Fibroblast of peridontal ligament (primary cell): ENCODE data around the gene C19orf38.
A peak's percentile ranks its signal among the peaks of the same experiment; 100 is the strongest.

Experiments
- DNase-seq: peaks from one replicate; pipeline ENCODE4 v3.0.0-alpha.2; 2010; ENCODE audit errors: extremely low read depth

C19orf38 gene

DNA sequence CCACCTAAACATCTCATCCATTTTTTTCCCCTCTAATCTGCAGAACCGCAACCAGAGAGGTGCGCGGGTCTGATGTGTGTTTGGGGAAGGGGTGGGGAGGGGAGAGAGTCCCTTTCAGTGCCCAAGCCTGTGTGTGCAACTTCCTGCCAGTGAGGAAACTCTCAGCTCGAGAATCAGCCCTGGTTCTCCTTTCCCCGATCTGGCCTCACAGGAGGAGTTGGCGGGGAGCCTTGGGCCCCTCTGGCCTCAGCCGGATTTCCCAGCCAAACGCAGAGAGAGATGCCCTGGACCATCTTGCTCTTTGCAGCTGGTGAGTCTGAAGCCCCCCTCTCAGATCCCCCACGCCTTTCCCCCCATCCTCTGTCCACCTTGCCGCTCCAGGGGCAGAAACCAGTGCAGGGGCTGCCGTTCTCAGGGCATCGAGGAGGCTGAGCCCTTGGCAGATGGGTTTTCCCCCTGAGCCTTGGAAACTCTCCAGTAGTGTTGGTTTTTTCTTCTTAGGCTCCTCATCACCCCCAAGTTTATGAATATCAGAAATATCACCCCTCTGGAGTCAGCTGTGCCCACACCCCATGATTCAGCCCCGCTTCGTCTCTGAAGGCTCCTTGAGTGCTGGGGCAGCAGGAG lies at the start of gene C19orf38:
TSS of gene C19orf38 (plus strand) at position 186 of the 627 bp plus-strand sequence. CDS start at position 280, 94 bp downstream.
- no peak for DNase-seq

DNA sequence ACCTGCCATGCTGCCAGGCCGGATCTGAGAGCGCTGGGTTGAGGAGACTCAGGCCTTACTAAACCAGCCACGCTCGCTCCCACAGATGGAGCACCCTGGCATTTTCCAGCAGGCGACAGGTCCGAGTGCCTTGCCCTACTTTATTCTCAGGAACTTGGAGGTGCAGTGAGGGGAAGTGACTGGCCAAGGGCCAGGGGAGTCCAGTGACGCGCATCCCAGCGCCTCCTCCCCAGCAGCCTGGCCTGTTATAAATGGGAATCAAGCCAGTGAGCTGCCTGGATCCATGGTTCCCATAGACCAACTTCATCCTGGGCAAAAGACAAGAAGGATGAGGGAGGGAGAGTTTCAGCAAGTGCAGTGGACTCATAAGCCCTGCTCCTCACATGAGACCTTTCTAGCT lies 47.7 kb upstream of the C19orf38 start:
- no peak for DNase-seq

DNA sequence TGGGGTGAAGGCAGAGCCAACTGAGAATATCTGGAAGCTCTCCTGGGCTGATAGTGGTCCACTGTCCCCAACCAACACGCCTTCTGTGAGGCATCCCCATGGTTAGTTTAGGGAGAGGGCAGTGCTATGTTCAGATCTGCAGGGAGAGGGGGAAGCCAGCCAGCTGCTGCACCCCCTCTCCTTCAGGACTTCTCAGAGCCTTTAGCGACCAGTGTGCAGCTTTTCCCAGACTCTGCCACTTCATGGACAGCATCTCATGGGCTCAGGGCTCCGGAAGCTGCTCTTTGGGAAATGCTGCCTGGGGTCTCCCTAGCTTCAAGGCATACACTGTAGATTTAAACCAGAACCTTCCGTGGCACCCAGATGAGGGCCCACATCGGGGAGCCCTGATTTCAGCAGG lies 45.7 kb upstream of the C19orf38 start:
- DNase-seq, result no peak

DNA sequence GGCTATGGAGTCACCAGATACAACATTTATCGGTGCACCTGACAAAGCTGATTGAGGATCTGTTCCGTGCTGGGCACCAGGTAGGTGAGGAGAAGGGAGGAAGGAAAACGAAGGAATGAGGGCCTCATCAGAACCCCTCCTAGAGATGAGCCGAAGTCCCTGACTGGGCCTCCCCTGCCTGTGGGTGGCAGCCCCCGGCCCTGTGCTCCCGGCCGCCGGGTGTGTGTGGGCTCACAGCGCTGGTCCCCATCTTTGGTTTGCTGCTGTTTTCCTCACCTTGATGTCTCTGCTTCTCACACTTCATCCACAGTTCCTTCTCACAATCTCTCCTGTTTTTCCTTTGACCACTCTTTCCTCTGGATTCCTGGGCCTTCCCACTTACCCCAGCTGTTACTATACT lies 45.0 kb upstream of the C19orf38 start:
- DNase-seq, result no peak

DNA sequence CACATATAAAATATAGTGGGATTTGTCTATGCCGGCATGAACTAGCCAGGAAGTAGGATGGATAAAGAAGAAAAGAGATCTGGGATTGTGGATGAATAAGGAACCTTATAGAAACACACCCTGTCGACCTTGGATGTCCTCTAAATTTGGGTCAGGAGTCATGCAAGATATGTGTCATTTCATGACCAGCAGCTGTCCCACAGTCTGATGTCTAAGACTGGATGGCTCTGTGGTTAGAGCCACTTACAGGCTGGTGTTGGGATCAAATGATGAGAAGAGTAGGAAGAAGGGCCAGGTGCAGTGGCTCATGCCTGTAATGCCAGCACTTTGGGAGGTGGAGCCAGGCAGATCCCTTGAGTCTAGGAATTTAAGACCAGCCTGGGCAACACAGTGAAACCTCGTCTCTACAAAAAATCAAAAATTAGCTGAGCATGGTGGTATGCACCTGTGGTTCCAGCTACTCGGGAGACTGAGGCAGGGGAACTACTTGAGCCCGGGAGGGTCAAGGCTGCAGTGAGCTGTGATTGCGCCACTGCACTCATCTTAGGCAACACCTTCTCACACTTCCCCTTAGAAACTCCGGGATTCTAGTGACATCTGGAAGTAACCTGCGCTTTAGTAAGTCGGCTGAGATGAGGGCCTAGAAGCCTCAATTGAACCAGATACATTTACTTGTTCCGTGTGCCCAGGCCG lies 43.0 kb upstream of the C19orf38 start:
- no peak for DNase-seq

DNA sequence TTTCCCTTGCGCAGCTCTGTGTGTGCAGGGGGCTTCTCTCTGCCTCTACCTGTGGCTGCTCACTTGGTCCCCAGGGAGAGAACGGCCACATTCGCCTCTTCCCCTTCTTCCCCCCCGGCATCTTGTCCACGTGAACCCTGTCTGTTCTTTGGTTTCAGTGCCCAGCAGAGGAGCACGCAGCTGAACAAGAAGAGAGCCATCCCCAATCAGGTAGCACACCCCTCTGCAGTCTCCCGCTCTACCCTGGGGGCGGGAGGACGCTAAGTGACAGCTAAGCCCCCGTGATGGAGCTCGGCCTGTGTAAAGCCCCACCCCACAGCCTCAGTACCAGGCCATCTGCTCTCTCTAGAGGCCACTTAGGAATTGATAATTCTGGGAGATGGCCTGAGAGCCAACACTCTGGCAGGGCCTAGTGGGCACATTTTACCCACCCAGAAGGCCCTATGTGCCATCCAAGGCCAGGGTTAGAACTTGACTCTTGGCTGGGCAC lies 42.4 kb upstream of the C19orf38 start:
- no peak for DNase-seq

GRCh38 chr19:10808937-10809649 lies 39.1 kb upstream of the C19orf38 start:
- DNase-seq, result peak; percentile 36

DNA sequence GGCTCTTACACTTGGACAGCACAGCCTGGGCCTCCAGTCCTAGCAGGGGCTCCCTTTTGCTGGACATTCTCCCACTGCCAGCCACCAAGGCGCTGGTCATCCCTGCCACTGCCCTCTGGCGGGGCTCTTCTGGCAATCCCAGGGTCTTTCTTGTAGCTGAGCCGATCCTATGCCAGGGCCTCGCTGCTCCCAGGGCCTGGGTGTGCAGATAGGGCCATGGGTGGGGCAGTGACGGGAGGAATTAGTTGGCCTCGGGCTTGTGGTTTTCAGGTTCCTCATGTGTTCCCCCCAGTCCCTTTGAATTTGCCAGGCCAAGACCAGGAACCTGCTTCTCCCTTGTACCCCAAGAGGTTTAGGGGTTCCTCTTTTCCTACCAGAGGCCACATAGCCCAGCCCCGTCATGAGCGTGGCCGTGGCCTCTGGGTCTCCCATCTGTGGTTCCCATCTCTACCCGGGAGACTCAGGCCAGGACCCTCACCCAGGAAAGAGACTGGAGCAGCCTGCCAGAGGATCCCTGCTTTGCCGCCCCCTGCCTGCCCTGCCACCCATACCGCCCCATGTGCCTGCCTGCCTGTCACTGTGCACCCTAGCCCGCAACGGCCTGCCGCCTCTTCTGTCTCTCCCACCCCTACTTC lies 38.4 kb upstream of the C19orf38 start:
- no peak for DNase-seq

GRCh38 chr19:10811391-10812111 lies 36.7 kb upstream of the C19orf38 start:
- DNase-seq, result no peak

- no peak for DNase-seq
These were observed 36.0 kb upstream of the C19orf38 start for GRCh38 chr19:10812196-10812595.

GRCh38 chr19:10812902-10813404 lies 35.3 kb upstream of the C19orf38 start:
- peak; percentile 92 for DNase-seq

DNA sequence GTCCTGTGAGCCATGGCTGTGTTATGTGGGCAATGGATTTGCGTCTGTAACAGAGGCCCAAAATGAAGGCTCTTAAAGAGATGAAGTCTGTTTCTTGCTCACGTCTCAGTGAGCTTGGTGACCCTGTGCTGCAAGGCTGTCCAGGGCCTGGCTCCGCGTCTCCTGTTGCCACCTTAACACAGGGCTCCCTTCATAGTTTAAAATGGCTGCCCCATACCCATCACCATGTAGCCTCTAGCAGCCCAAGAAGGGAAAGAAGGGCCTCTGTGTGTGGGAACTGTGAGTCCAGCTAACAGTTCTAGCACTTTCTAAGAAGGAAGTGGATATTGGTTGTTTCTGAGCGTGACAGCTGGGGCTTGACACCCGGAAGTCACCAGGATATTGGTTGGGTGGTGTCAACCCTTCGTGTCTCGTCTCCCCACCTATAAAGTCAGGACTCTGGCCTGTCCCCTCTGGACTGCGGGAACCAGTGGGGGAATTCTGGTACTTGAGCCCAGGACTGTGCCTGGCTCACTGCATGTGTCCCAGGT lies 33.1 kb upstream of the C19orf38 start:
- DNase-seq, result no peak

DNA sequence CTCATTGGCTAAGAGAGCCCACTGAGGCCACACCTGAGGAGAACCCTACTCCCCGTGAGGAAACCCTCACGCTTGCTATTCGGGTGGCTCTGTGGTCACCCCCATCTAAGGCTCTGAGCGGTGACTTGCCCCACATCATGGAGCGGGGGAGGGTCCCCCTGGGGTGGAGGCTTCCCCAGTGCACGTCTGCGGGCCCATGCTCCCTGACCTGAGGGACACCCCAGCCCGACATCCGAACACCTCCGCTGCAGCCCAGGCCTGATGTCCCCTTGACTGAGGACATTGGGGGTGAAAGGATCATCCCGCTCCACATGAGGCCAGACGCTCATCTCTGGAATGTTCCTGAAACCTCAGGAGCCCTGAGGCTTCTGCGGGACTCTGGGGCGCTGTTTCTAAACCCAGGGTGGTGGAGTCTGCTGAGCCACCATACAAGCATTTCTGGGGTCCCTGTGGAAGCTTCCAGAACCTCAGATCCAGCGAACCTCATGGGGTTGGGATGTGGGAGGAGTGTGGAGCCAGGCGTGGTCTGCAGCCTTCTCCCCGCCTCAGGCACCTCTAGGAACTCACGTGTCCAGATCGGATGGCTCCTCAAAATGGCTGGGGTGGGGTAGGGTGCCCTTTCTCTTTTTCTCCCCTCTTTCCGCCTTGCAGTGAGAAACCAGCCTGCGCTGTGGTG lies 32.1 kb upstream of the C19orf38 start:
- peak; percentile 64 for DNase-seq

DNA sequence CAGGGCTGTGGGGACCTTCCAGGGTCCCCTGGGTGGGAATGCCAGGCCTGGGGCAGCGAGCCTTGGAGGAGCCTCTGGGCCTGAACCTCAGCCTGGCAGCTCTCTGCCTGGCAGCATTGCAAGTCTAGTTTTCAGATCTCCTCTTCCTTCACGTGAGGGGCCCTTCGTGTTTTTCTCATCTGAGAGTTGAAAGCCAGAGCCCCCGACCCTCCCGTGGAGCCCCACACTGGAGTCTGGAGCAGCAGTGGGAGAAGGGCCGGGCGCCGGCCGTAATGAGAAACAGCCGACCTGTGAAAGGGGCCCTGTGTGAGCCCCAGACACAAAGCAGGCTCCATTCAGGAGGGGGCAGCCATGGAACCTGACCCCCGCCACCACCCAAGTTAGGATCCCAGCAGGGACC lies 31.5 kb upstream of the C19orf38 start:
- no peak for DNase-seq

DNA sequence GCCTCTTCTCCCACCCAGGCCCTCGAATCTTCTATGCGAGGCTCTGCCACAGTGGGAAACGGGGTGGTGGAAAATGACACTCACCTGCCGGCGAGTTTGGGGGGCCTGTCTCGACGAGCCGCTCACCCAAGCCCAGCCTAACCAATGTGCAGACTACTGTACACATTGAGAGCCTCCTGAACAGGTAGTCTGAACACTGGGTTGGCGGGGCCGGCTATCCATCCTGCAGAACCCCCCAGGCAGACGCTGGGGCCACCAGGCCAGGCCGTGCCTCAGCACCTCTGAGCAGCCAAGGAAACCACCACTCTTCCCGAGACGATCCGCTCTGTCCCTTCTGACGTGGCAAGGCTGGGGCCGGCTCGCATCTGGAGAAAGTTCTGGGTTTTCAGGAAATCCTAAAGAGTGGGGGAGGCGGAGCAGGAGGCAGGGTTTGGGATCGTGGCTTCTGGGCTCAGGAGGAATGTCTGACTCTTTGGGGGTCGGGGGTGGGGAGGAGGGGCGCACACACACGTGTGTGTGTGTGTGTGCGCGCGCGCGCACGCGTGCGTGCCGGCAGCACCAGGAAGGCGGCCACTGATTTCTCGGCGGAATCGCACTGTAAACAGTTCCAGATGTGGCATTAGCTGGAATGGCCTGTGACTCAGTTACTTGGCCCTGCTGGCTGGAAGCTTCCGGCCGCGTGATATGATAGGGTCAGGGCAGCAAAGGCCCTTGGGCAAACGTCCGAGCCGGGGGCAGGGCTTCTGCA lies 30.8 kb upstream of the C19orf38 start:
- DNase-seq, result peak; percentile 99

- no peak for DNase-seq
These were observed 29.7 kb upstream of the C19orf38 start for GRCh38 chr19:10818301-10819123.

DNA sequence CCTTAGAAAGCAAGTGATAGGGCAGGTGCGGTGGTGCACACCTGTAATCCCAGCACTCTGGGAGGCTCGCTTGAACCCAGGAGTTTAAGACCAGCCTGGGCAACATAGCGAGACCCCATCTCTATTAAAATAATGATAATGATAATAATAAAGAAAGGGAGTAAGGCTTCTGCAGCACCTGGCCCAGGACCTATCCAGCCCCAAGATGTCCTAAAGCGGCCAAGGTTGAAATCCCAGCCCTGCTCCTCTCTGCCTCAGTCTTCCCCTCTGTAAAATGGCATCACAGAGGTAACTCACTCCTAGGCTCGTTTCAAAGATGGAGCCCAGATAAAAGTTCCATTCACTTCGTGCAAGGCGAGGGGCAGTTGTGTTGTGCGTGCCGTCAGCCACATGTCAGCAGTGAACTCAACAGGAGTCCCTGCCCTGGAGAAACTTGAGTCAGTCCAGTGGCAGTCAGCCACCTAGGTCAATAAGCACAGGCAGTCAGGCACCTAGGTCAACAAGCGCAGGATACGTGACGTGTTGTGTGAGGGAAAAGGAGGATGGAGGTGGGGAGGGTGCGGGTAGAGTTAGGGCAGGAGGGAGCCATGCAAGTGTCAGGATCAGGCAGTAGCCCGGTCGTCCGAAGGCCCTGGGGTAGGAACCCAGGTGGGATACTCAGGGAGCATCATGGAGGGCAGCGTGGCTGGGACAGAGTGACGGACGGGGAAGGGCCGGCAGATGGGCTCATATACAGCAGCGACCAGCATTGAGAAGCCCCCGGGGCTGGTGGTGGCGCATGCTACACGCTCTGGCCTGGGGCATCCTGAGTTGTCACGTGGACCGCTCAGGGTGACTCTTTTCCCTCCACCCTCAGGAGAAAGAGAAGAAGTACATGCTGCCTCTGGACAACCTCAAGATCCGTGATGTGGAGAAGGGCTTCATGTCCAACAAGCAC lies 28.8 kb upstream of the C19orf38 start:
- no peak for DNase-seq

DNA sequence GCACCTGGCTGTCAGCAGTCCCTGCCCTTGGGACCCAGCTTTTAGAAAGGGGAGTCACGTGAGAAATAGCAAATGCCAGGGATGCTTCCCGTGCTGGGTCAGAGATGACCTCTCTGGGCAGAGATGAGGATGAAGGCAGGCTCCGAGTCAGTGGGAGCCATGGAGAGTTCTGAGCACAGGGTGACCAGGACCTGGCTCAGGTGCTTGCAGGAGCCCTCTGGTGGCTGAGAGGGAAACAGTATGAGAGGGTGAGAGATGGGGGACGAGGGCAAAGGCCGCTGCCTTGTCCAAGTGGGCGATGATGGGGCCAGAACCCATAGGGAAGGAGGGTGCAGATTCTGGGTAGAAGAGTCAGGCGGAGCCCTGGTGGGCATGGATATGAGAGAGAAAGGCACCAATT lies 28.0 kb upstream of the C19orf38 start:
- DNase-seq, result no peak
